HepG2 (cell line): Measurements from ENCODE around the gene PKD2L1. TPM values are rescaled to one million over a fixed set of nuclear protein-coding genes. Genes with fewer than 3 reads are reported as not detected.

Experiments
- BRD4 ChIP-seq: sonication (generic); formaldehyde crosslinking; IDR thresholded peaks from 2 replicates; pipeline ENCODE4 v1.4.0; 2020; ENCODE audit warnings: missing genetic modification reagents
- ELF4 ChIP-seq: sonication (generic); formaldehyde crosslinking; IDR thresholded peaks from 2 replicates; pipeline ENCODE4 v1.5.0; 2020; ENCODE audit warnings: missing genetic modification reagents, mild to moderate bottlenecking, moderate library complexity, borderline replicate concordance
- KLF9 ChIP-seq: IDR thresholded peaks from 2 replicates; pipeline ENCODE4 v1.6.1; 2016; ENCODE audit warnings: low read depth
- MTF2 ChIP-seq: sonication (generic); formaldehyde crosslinking; IDR thresholded peaks from 2 replicates; pipeline ENCODE4 v1.5.0; 2020; ENCODE audit warnings: missing genetic modification reagents, borderline replicate concordance
- NFKB2 ChIP-seq: sonication (generic); formaldehyde crosslinking; IDR thresholded peaks from 2 replicates; pipeline ENCODE4 v1.4.0; 2020; ENCODE audit warnings: missing genetic modification reagents, borderline replicate concordance
- SMAD3 ChIP-seq: sonication (generic); formaldehyde crosslinking; IDR thresholded peaks from 2 replicates; pipeline ENCODE4 v1.4.0; 2020; ENCODE audit warnings: missing genetic modification reagents
- TP53 ChIP-seq: sonication (generic); formaldehyde crosslinking; conservative IDR thresholded peaks from 2 replicates; pipeline ENCODE4 v1.4.0; 2020; ENCODE audit warnings: missing genetic modification reagents
- YEATS4 ChIP-seq: sonication (generic); formaldehyde crosslinking; IDR thresholded peaks from 2 replicates; pipeline ENCODE4 v1.4.0; 2020; ENCODE audit warnings: missing genetic modification reagents, borderline replicate concordance
- ZFP41 ChIP-seq: sonication (generic); formaldehyde crosslinking; IDR thresholded peaks from 2 replicates; pipeline ENCODE4 v1.4.0; 2020; ENCODE audit warnings: mild to moderate bottlenecking, missing genetic modification reagents, borderline replicate concordance
- ZNF224 ChIP-seq: sonication (generic); formaldehyde crosslinking; IDR thresholded peaks from 2 replicates; pipeline ENCODE4 v1.5.0; 2020; ENCODE audit warnings: mild to moderate bottlenecking, missing genetic modification reagents
- ZNF296 ChIP-seq: sonication (generic); formaldehyde crosslinking; conservative IDR thresholded peaks from 2 replicates; pipeline ENCODE4 v1.5.0; 2020; ENCODE audit warnings: mild to moderate bottlenecking, missing genetic modification reagents
- ZNF333 ChIP-seq: sonication (generic); formaldehyde crosslinking; IDR thresholded peaks from 2 replicates; pipeline ENCODE4 v1.4.0; 2020; ENCODE audit warnings: mild to moderate bottlenecking, missing genetic modification reagents, borderline replicate concordance
- ZNF563 ChIP-seq: sonication (generic); formaldehyde crosslinking; IDR thresholded peaks from 2 replicates; pipeline ENCODE4 v1.8.0; 2022; ENCODE audit warnings: mild to moderate bottlenecking, moderate library complexity, missing genetic modification reagents
- ZNF567 ChIP-seq: sonication (generic); formaldehyde crosslinking; IDR thresholded peaks from 2 replicates; pipeline ENCODE4 v1.8.1; 2023; ENCODE audit warnings: mild to moderate bottlenecking, missing genetic modification reagents, borderline replicate concordance
- ZNF614 ChIP-seq: IDR thresholded peaks from 2 replicates; pipeline ENCODE4 v1.6.1; 2018; ENCODE audit warnings: missing biosample characterization, missing genetic modification reagents, inconsistent platforms, borderline replicate concordance
- ZSCAN9 ChIP-seq: IDR thresholded peaks from 2 replicates; pipeline ENCODE4 v1.6.1; 2016; ENCODE audit warnings: borderline replicate concordance
- polyA plus RNA-seq, 8 experiments: library from polyadenylated mRNA; depleted of rRNA in 3 of 8; stranded (reverse) in 7 of 8; unstranded in 1 of 8; fragments of >200 nt; fragmentation: Illumina TruSeq in 4 of 8; extraction: Trizol in 4 of 8; gene quantifications; 2 replicates each; pipeline versions ENCODE4 v1.2.1 to v1.2.3, GENCODE V29; 2011 to 2016; ENCODE audit warnings: low read depth in 4 of 8, missing spikeins in 1 of 8, mixed read lengths in 1 of 8; ENCODE audit not compliant: insufficient read depth in 1 of 8
- total RNA-seq, 5 experiments: library from RNA; depleted of rRNA; stranded (reverse); fragments of >200 nt; fragmentation: Illumina TruSeq; extraction: Trizol; gene quantifications; 2 replicates each; pipeline ENCODE4 v1.2.3, GENCODE V29; 2016; ENCODE audit warnings: low read depth in 1 of 5
- TF ChIP-seq, protein P1 (sequence below): sonication (generic); formaldehyde crosslinking; IDR thresholded peaks from 2 replicates; pipeline ENCODE4 v1.8.1; 2023; ENCODE audit warnings: mild to moderate bottlenecking, missing genetic modification reagents, borderline replicate concordance
- TF ChIP-seq, protein P2 (sequence below): IDR thresholded peaks from 2 replicates; pipeline ENCODE4 v1.4.0; 2020; ENCODE audit warnings: mild to moderate bottlenecking, missing genetic modification reagents
- TF ChIP-seq, protein P3 (sequence below): sonication (generic); formaldehyde crosslinking; IDR thresholded peaks from 2 replicates; pipeline ENCODE4 v1.5.0; 2020; ENCODE audit warnings: missing genetic modification reagents
- TF ChIP-seq, protein P4 (sequence below): sonication (generic); formaldehyde crosslinking; IDR thresholded peaks from 2 replicates; pipeline ENCODE4 v1.8.0; 2022; ENCODE audit warnings: missing genetic modification reagents, mild to moderate bottlenecking, moderate library complexity, borderline replicate concordance
- TF ChIP-seq, protein P5 (sequence below): sonication (generic); formaldehyde crosslinking; IDR thresholded peaks from 2 replicates; pipeline ENCODE4 v1.8.0; 2022; ENCODE audit warnings: missing genetic modification reagents, mild to moderate bottlenecking, borderline replicate concordance

The PKD2L1 gene
- total and polyA plus RNA-seq, 2 of the 13 experiments (the other 11 are each of a cell fraction or from before 2014, with no cell fraction given), result 0.07 to 0.15 TPM

DNA sequence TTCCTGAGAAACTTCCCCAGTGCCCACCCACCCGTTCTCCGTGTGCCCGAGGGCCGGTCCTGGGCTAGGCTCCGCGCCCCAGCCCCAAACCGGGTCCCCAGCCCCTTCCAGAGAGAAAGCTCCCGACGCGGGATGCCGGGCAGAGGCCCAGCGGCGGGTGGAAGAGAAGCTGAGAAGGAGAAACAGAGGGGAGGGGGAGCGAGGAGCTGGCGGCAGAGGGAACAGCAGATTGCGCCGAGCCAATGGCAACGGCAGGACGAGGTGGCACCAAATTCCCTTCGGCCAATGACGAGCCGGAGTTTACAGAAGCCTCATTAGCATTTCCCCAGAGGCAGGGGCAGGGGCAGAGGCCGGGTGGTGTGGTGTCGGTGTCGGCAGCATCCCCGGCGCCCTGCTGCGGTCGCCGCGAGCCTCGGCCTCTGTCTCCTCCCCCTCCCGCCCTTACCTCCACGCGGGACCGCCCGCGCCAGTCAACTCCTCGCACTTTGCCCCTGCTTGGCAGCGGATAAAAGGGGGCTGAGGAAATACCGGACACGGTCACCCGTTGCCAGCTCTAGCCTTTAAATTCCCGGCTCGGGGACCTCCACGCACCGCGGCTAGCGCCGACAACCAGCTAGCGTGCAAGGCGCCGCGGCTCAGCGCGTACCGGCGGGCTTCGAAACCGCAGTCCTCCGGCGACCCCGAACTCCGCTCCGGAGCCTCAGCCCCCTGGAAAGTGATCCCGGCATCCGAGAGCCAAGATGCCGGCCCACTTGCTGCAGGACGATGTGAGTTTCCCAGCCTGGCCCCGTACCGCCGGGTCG is 16.9 kb upstream of the PKD2L1 start, which contains the start of gene SCD (continued):
- TF ChIP-seq YEATS4 (CRISPR knock-in tag), result peak; percentile 63; the same call in 1 of the 2 replicates
- TF ChIP-seq, protein P1, sequence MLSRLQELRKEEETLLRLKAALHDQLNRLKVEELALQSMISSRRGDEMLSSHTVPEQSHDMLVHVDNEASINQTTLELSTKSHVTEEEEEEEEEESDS (CRISPR knock-in tag), result no peak
- TF ChIP-seq ZNF333, result no peak
- TF ChIP-seq, protein P2, sequence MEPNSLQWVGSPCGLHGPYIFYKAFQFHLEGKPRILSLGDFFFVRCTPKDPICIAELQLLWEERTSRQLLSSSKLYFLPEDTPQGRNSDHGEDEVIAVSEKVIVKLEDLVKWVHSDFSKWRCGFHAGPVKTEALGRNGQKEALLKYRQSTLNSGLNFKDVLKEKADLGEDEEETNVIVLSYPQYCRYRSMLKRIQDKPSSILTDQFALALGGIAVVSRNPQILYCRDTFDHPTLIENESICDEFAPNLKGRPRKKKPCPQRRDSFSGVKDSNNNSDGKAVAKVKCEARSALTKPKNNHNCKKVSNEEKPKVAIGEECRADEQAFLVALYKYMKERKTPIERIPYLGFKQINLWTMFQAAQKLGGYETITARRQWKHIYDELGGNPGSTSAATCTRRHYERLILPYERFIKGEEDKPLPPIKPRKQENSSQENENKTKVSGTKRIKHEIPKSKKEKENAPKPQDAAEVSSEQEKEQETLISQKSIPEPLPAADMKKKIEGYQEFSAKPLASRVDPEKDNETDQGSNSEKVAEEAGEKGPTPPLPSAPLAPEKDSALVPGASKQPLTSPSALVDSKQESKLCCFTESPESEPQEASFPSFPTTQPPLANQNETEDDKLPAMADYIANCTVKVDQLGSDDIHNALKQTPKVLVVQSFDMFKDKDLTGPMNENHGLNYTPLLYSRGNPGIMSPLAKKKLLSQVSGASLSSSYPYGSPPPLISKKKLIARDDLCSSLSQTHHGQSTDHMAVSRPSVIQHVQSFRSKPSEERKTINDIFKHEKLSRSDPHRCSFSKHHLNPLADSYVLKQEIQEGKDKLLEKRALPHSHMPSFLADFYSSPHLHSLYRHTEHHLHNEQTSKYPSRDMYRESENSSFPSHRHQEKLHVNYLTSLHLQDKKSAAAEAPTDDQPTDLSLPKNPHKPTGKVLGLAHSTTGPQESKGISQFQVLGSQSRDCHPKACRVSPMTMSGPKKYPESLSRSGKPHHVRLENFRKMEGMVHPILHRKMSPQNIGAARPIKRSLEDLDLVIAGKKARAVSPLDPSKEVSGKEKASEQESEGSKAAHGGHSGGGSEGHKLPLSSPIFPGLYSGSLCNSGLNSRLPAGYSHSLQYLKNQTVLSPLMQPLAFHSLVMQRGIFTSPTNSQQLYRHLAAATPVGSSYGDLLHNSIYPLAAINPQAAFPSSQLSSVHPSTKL, result peak; percentile 70
- peak; percentile 58; the same call in 1 of the 2 replicates for TF ChIP-seq NFKB2
- TF ChIP-seq KLF9 (CRISPR knock-in tag), result no peak
- TF ChIP-seq BRD4, result no peak
- TF ChIP-seq SMAD3 (CRISPR knock-in tag), result peak; percentile 20; the same call in 1 of the 2 replicates
- TF ChIP-seq, protein P3, sequence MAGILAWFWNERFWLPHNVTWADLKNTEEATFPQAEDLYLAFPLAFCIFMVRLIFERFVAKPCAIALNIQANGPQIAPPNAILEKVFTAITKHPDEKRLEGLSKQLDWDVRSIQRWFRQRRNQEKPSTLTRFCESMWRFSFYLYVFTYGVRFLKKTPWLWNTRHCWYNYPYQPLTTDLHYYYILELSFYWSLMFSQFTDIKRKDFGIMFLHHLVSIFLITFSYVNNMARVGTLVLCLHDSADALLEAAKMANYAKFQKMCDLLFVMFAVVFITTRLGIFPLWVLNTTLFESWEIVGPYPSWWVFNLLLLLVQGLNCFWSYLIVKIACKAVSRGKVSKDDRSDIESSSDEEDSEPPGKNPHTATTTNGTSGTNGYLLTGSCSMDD (CRISPR knock-in tag), result no peak
- TF ChIP-seq, protein P4, sequence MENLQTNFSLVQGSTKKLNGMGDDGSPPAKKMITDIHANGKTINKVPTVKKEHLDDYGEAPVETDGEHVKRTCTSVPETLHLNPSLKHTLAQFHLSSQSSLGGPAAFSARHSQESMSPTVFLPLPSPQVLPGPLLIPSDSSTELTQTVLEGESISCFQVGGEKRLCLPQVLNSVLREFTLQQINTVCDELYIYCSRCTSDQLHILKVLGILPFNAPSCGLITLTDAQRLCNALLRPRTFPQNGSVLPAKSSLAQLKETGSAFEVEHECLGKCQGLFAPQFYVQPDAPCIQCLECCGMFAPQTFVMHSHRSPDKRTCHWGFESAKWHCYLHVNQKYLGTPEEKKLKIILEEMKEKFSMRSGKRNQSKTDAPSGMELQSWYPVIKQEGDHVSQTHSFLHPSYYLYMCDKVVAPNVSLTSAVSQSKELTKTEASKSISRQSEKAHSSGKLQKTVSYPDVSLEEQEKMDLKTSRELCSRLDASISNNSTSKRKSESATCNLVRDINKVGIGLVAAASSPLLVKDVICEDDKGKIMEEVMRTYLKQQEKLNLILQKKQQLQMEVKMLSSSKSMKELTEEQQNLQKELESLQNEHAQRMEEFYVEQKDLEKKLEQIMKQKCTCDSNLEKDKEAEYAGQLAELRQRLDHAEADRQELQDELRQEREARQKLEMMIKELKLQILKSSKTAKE (CRISPR knock-in tag), result no peak; the same call in 1 of the 2 replicates
- TF ChIP-seq ZNF614 (CRISPR knock-in tag), result no peak
- no peak for TF ChIP-seq ZNF224 (CRISPR knock-in tag)
- TF ChIP-seq MTF2 (CRISPR knock-in tag), result no peak
- TF ChIP-seq ZSCAN9 (CRISPR knock-in tag), result no peak
- TF ChIP-seq ZNF563 (CRISPR knock-in tag), result peak; percentile 100
- TF ChIP-seq, protein P5, sequence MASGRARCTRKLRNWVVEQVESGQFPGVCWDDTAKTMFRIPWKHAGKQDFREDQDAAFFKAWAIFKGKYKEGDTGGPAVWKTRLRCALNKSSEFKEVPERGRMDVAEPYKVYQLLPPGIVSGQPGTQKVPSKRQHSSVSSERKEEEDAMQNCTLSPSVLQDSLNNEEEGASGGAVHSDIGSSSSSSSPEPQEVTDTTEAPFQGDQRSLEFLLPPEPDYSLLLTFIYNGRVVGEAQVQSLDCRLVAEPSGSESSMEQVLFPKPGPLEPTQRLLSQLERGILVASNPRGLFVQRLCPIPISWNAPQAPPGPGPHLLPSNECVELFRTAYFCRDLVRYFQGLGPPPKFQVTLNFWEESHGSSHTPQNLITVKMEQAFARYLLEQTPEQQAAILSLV (CRISPR knock-in tag), result no peak; the same call in 1 of the 2 replicates
- peak; percentile 24; the same call in 1 of the 2 replicates for TF ChIP-seq ZNF296
- TF ChIP-seq ZNF567 (CRISPR knock-in tag), result no peak
- no peak for TF ChIP-seq ELF4 (CRISPR knock-in tag)
- no peak for TF ChIP-seq ZFP41 (CRISPR knock-in tag)
- TF ChIP-seq TP53 (CRISPR knock-in tag), result 0 out of 2 replicates have a peak, but pooled peaks have one; percentile 42
